ENCODE data around the gene MBD1. TPM values are rescaled to one million over a fixed set of nuclear protein-coding genes. Genes with fewer than 3 reads are reported as not detected.

The MBD1 gene
- total and polyA plus RNA-seq, 10 of the 15 experiments (the other 5 are each of a cell fraction or from before 2014, with no cell fraction given), result 8.4 to 97.7 (median 59.9) TPM

DNA sequence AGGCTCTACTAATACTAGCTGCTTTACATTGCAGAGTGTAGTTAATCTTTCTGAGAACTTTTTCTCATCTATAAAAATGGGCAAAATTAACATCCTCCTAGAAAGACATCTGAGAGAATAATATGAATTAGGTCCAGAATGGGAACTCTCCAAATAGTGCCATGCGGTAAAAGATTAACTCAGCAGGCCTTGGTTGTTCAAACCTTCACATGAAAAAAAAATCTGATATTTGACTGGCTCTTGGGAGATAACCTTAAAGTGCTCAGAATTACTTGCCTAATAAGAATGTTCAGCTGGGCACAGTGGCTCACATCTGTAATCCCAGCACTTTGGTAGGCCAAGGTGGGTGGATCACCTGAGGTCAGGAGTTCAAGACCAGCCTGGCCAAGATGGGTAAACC is 11.7 kb upstream of the MBD1 start (continued):
- TF ChIP-seq, protein P1, sequence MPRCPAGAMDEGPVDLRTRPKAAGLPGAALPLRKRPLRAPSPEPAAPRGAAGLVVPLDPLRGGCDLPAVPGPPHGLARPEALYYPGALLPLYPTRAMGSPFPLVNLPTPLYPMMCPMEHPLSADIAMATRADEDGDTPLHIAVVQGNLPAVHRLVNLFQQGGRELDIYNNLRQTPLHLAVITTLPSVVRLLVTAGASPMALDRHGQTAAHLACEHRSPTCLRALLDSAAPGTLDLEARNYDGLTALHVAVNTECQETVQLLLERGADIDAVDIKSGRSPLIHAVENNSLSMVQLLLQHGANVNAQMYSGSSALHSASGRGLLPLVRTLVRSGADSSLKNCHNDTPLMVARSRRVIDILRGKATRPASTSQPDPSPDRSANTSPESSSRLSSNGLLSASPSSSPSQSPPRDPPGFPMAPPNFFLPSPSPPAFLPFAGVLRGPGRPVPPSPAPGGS (IDR thresholded peaks at IDR 0.05; ENCODE audit: borderline replicate concordance, insufficient read depth, low read depth, low read length, poor library complexity, severe bottlenecking), result no peak
- TF ChIP-seq GATAD2B (conservative IDR thresholded peaks at IDR 0.05; ENCODE audit: low read depth), result no peak

- BruUV-seq (replicated peaks), result no TSS peak
- peaks cover 9% of the 10 kb centered on the region for H3K4me1 ChIP-seq (ENCODE audit: control insufficient read depth, insufficient read depth, low read length)
- no peak overlapping the region for H3K4me3 ChIP-seq
- no peak overlapping the region for H2AFZ ChIP-seq (ENCODE audit: control insufficient read depth, low read depth, low read length)
- ATAC-seq, result no peak
- ChIA-PET RAD21 (ENCODE audit: unreplicated experiment) (interaction anchor here (0.7 to 3.7 kb wide), 7 partner anchors 9 to 67 kb away, joined by 3 to 42 read pairs (median 3); partner anchors contain the start of gene CFAP53), SMC1A (ENCODE audit: uncharacterized antibody, unreplicated experiment) (interaction anchor here (0.9 to 3.9 kb wide), 12 partner anchors 9 to 85 kb away, joined by 3 to 50 read pairs (median 4); partner anchors contain the start of gene SKA1), POLR2A (interaction anchor here (0.6 to 2.1 kb wide), 9 partner anchors 10 to 196 kb away, joined by 3 to 11 read pairs (median 4); partner anchors contain the start of gene SKA1), CTCF (interaction anchor here (0.6 to 3.7 kb wide), 11 partner anchors 9 to 106 kb away, joined by 3 to 39 read pairs (median 4); no protein-coding TSS in a partner anchor)
- 95% methylated on average over 4 of the region's 4 CpGs for WGBS (ENCODE audit: insufficient coverage, insufficient replicate concordance, low lambda C conversion rate, missing lambda C conversion rate)
- no peak overlapping the region for H3K9ac ChIP-seq (ENCODE audit: control insufficient read depth, insufficient read depth, low read length)
- no peaks in the 10 kb centered on the region for H4K20me1 ChIP-seq (ENCODE audit: control insufficient read depth, insufficient read depth)
- H3K27ac ChIP-seq (ENCODE audit: control insufficient read depth, insufficient read depth), result no peak overlapping the region
- FAIRE-seq, result no peak
- DNase-seq (ENCODE audit: low read depth, low spot score), result no peak
- no peaks in the 10 kb centered on the region for H3K27me3 ChIP-seq (replicated peaks in 1 of 2; ENCODE audit: control insufficient read depth in 2 of 2, insufficient read depth in 2 of 2, low read length in 1 of 2)
- no peak overlapping the region for H3K4me2 ChIP-seq (ENCODE audit: control insufficient read depth, insufficient read depth)
- peaks cover 23% of the 10 kb centered on the region for H3K79me2 ChIP-seq (ENCODE audit: control insufficient read depth, insufficient read depth, low read length)
- H3K9me3 ChIP-seq (replicated peaks; ENCODE audit: control insufficient read depth, insufficient read depth, low read length), result no peaks in the 10 kb centered on the region; the same call in 2 of the 3 replicates
- TF ChIP-seq SP1 (IDR thresholded peaks at IDR 0.05; ENCODE audit: low read depth, low read length), result no peak
- TF ChIP-seq, protein P2, sequence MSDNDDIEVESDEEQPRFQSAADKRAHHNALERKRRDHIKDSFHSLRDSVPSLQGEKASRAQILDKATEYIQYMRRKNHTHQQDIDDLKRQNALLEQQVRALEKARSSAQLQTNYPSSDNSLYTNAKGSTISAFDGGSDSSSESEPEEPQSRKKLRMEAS (IDR thresholded peaks at IDR 0.05; ENCODE audit: low read depth, low read length), result no peak
- no peak for TF ChIP-seq BRCA1 (IDR thresholded peaks at IDR 0.05; ENCODE audit: low read depth, low read length)
- TF ChIP-seq NFYB (IDR thresholded peaks at IDR 0.05; ENCODE audit: insufficient read depth, low read depth, low read length), result no peak
- no peak for TF ChIP-seq CBX3 (IDR thresholded peaks at IDR 0.05; ENCODE audit: borderline replicate concordance, low read depth)
- no peak for TF ChIP-seq KAT2A (conservative IDR thresholded peaks at IDR 0.05; ENCODE audit: control insufficient read depth, low read depth, low read length)
- TF ChIP-seq RB1 (IDR thresholded peaks at IDR 0.05; ENCODE audit: borderline replicate concordance), result no peak
- TF ChIP-seq ZSCAN29 (IDR thresholded peaks at IDR 0.05), result no peak
- TF ChIP-seq ASH2L (IDR thresholded peaks at IDR 0.05; ENCODE audit: borderline replicate concordance, low read depth), result no peak
- TF ChIP-seq BACH1 (IDR thresholded peaks at IDR 0.05; ENCODE audit: borderline replicate concordance), result no peak
- TF ChIP-seq IRF3 (IDR thresholded peaks at IDR 0.05), result no peak
- TF ChIP-seq HDAC2 (IDR thresholded peaks at IDR 0.05), result no peak
- no peak for TF ChIP-seq ZBED1 (IDR thresholded peaks at IDR 0.05; ENCODE audit: borderline replicate concordance)
- intact Hi-C loops (cut with micrococcal nuclease; ENCODE audit: unreplicated experiment) (loop anchor here (10.0 kb wide), 1 partner anchor 1334 kb away; the partner anchor contains the start of gene SMAD7), in situ Hi-C loops (cut with MboI) (loop anchor here (10.0 to 25.0 kb wide), 3 partner anchors 66 to 1477 kb away; no protein-coding TSS in a partner anchor)
- peaks cover 2 to 18% of the 10 kb centered on the region in 2 experiments; a peak in 2 of 4 replicates for H3K36me3 ChIP-seq (ENCODE audit: control insufficient read depth in 2 of 2, insufficient read depth in 2 of 2, low read length in 1 of 2)
These were observed 7.8 kb upstream of the MBD1 start for GRCh38 chr18:50289108-50289443.

Data from GM12878 (cell line).